ENCODE data around the gene BLOC1S3.

BLOC1S3 gene

GRCh38 chr19:45136507-45137178, 41.9 kb upstream of the BLOC1S3 start:
- DNase-seq (ENCODE audit: low read depth), result no peak
- no peak for TF ChIP-seq CTCF (IDR thresholded peaks at IDR 0.05; ENCODE audit: control insufficient read depth, insufficient read depth, low read depth, low read length, missing control alignments)
- H3K4me3 ChIP-seq (ENCODE audit: control insufficient read depth, low read depth, low read length), result no peak overlapping the region

- no peak for TF ChIP-seq CTCF (IDR thresholded peaks at IDR 0.05; ENCODE audit: control insufficient read depth, insufficient read depth, low read depth, low read length, missing control alignments)
- DNase-seq (ENCODE audit: low read depth), result no peak
- H3K4me3 ChIP-seq (ENCODE audit: control insufficient read depth, low read depth, low read length), result no peak overlapping the region
Observed at GRCh38 chr19:45137179-45137761, 41.3 kb upstream of the BLOC1S3 start.

- no peak overlapping the region for H3K4me3 ChIP-seq (ENCODE audit: control insufficient read depth, low read depth, low read length)
- no peak for DNase-seq (ENCODE audit: low read depth)
Observed at GRCh38 chr19:45138303-45138751, 40.3 kb upstream of the BLOC1S3 start.

GRCh38 chr19:45139286-45140143, 39.1 kb upstream of the BLOC1S3 start:
- no peak overlapping the region for H3K4me3 ChIP-seq (ENCODE audit: control insufficient read depth, low read depth, low read length)
- DNase-seq (ENCODE audit: low read depth), result no peak
- TF ChIP-seq CTCF (IDR thresholded peaks at IDR 0.05; ENCODE audit: control insufficient read depth, insufficient read depth, low read depth, low read length, missing control alignments), result no peak

More at GRCh38 chr19:45138303-45138751, 40.3 kb upstream of the BLOC1S3 start:
- no peak for TF ChIP-seq CTCF (IDR thresholded peaks at IDR 0.05; ENCODE audit: control insufficient read depth, insufficient read depth, low read depth, low read length, missing control alignments)

GRCh38 chr19:45140144-45140503, 38.5 kb upstream of the BLOC1S3 start:
- H3K4me3 ChIP-seq (ENCODE audit: control insufficient read depth, low read depth, low read length), result no peak overlapping the region
- no peak for DNase-seq (ENCODE audit: low read depth)
- TF ChIP-seq CTCF (IDR thresholded peaks at IDR 0.05; ENCODE audit: control insufficient read depth, insufficient read depth, low read depth, low read length, missing control alignments), result no peak

- H3K4me3 ChIP-seq (ENCODE audit: control insufficient read depth, low read depth, low read length), result no peak overlapping the region
- no peak for DNase-seq (ENCODE audit: low read depth)
- no peak for TF ChIP-seq CTCF (IDR thresholded peaks at IDR 0.05; ENCODE audit: control insufficient read depth, insufficient read depth, low read depth, low read length, missing control alignments)
Observed at GRCh38 chr19:45140533-45140932, 38.1 kb upstream of the BLOC1S3 start.
